HG02798 (cell line): ENCODE measurements around the gene PITPNC1.
"Not testable (repeated sequence)": the region's sequence is repeated elsewhere in the genome, so short reads cannot be mapped to it uniquely, and the experiment has no call there.

Experiments used
- ATAC-seq: cut with Tn5 transposase; IDR thresholded peaks from one replicate; pipeline ENCODE4 v1.9.1; 2021; ENCODE audit warnings: mild to moderate bottlenecking; ENCODE audit not compliant: unreplicated experiment, poor library complexity

Gene PITPNC1

DNA sequence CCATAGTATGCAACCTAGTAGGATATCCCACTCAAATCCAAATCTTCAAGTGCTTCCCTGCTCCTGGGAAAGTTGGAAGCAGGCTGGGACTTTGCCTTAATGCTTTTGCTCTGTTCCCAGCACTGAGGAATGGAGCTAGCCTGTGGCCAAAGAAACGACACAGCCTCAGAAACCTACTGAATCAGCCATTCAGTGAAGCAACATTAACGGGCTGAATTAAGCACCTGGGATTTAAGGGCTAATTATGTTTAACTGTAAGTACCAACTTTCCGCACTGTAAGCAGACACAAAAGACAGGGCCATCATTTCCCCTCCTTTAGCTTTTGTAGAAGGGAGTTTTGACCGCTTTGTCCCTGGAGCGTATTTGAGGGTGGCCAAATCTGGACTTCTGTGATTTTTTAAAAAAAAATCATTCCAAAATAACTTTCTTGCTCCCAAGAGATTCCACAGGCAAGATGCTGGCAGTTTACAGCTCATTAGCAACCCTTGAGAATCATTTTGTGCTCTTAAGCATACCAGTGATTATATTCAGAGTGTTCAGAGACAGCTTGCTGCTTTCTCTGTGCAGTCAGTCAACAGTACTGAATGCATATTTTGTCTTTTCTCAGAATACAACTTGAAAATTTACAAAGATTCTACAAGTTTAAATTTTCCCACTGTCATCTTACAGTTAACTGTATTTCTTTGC, 323.1 kb downstream of the PITPNC1 start:
- ATAC-seq: no peak

GRCh38 chr17:67700725-67701119, 323.6 kb downstream of the PITPNC1 start:
- ATAC-seq: no peak

- not testable (repeated sequence) for ATAC-seq
Observed at GRCh38 chr17:67702861-67703260, 325.8 kb downstream of the PITPNC1 start.

GRCh38 chr17:67707442-67707841, 330.4 kb downstream of the PITPNC1 start:
- ATAC-seq: no peak

- ATAC-seq: no peak
Observed at GRCh38 chr17:67708378-67708777, 331.3 kb downstream of the PITPNC1 start.

DNA sequence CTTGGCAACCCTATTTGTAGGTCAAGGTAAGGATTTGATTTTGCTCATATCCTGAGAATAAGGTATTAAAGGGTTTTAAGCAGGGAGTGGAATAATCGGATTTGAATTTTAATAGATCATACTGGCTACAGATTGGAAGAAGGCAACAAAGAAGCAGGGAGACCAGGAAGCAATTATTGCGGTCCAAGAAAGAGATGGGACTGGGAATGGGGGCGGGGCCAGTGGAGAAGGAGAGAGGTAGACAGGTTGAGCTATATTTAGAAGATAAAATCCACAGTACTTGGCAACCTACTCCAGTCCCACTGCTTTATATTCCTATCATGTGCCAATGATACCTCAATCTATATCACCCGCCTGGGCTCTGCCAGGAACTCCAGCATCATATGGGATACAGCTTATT, 334.8 kb downstream of the PITPNC1 start:
- ATAC-seq: no peak

GRCh38 chr17:67712375-67712774, 335.3 kb downstream of the PITPNC1 start:
- no peak for ATAC-seq

DNA sequence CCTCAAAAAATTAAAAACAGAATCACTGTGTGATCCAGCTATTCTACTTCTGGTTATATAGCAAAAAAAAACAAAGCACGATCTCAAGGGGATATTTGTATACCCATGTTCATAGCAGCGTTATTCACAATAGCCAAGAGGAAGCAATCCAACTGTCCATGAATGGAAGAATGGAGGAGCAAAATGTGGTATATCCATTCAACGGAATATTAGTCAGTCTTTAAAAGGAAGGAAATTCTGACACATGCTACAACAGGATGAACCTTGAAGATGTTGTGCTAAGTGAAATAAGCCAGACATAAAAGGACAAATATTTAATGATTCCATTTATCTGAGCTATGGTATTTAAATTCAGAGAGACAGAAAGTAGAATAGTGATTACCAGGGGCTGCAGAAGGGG, 336.1 kb downstream of the PITPNC1 start:
- ATAC-seq: no peak

DNA sequence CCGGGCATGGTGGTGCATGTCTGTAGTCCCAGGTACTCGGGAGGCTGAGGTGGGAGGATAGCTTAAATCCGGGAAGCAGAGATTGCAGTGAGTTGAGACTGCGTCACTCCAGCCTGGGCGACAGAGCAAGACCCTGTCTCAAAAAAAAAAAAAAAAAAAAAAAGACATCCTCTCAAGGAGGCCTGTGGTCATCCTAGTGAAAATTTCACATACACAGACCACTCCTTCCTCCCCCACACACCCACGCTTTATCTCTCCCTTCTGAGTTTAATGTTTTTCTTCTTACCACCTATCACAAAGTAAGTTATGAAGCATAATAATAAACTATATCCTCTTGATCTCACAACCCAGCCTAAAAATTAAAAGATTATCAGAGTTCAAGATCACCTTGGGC, 339.3 kb downstream of the PITPNC1 start:
- ATAC-seq: no peak

- no peak for ATAC-seq
Observed at GRCh38 chr17:67717192-67717623, 340.1 kb downstream of the PITPNC1 start.

- ATAC-seq: peak; percentile 99
Observed at GRCh38 chr17:67717624-67718324, 340.7 kb downstream of the PITPNC1 start, which contains the start of gene NOL11. Gene NOL11, plus strand, starts transcription at chr17:67717936. Its CDS starts 12 bp downstream, at chr17:67717948.

- ATAC-seq: peak; percentile 5
Observed at GRCh38 chr17:67718325-67718941, 341.4 kb downstream of the PITPNC1 start.

GRCh38 chr17:67725373-67725791, 348.3 kb downstream of the PITPNC1 start:
- ATAC-seq: no peak

- ATAC-seq: no peak
Observed at GRCh38 chr17:67725807-67726206, 348.7 kb downstream of the PITPNC1 start.

DNA sequence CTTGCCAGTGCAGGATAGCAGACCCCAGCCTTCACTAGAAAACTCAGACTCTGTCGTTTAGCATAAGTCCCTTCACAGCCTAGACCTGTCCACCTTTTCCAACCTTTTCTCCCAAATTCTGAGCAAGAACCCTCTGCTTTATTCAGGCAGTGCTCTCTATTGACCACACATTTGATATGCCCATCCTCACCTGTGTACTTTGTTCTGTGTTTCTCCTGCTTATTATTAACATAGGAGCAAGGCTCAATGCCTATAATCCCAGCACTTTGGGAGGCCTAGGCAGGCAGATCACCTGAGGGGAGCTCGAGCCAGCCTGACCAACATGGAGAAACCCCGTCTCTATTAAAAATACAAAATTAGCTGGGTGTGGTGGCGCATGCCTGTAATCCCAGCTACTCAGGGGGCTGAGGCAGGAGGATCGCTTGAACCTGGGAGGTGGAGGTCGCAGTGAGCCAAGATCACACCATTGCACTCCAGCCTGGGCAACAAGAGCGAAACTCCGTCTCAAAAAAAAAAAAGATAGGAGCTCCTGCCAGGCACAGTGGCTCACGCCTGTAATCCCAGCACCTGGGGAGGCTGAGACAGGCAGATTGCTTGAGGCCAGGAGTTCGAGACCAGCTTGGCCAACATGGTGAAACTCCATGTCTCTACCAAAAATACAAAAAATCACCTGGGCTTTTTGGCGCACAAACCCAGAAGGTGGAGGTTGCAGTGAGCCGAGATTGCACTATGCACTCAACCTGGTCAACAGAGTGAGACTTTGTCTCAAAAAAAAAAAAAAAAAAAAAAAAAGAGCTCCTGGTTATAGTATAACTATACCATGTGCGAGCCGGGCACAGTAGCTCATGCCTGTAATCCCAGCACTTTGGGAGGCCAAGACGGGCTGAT, 350.3 kb downstream of the PITPNC1 start:
- ATAC-seq: not testable (repeated sequence)

DNA sequence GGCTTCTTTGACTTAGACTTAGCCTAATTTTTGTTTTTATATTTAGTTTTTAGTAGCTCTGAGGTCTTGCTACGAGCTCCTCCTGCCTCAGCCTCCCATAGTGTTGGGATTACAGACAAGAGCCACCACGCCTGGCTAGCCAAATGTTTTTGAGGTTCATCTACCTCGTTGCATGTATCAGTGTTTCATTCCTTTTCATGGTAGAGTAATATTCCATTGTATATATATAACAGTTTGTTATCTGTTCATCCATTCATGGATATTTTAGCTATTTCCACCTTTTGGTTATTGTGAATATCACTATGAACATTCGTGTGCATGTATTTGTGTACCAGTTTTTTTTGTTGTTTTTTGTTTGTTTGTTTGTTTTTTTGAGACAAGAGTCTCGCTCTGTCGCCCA, 352.8 kb downstream of the PITPNC1 start:
- ATAC-seq: no peak

DNA sequence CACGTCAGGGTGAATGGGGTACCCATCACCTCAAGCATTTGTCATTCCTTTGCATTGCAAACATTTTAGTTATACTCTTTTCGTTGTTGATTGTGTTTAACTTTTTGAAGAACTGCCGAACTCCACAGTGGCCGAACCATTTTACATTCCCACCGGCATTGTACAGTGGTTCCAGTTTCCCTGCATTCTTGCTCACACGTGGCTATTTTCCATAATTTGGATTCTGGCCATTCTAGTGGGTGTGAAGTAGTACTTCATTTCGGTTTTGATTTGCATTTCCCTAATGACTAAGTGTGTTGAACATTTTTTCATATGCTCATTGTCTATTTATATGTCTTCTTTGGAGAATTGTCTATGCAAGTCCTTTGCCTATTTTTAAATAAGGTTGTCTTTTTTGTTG, 353.6 kb downstream of the PITPNC1 start:
- ATAC-seq: no peak

- ATAC-seq: no peak
Observed at GRCh38 chr17:67733449-67733848, 356.4 kb downstream of the PITPNC1 start.

GRCh38 chr17:67737145-67737544, 360.1 kb downstream of the PITPNC1 start:
- ATAC-seq: no peak

GRCh38 chr17:67742025-67742424, 364.9 kb downstream of the PITPNC1 start:
- no peak for ATAC-seq
